ENCODE data around the gene WDFY4. TPM values are rescaled to one million over a fixed set of nuclear protein-coding genes. Genes with fewer than 3 reads are reported as not detected.

WDFY4 gene
- total RNA-seq, 1 experiment from 2014 or later, result not detected

DNA sequence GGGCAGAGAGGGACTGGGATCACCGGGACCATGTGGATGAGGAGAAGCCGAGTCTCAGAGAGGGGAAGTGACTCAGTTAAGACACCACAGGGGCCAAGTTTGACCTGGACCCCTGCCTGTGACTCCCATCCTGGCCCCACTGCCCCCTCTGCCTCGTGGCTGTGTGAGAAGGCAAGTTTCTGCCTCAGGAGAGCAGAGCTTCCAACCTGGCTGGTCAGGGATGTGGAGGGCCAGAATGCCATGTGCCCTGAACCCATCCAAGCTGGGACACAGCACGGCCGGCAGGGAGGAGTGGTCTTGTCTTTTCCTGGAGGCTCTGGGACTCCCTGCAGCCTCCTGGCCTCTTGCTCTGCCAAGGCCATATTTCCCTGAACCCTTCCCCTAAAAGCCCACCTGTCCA, 19.5 kb downstream of the WDFY4 start:
- H2BK5ac ChIP-seq (ENCODE audit: insufficient read length, low read length), result no peak overlapping the region
- no peak overlapping the region for H3T11ph ChIP-seq (ENCODE audit: low read length)
- H3K9ac ChIP-seq (ENCODE audit: extremely low read depth, insufficient read length, low read length), result no peak overlapping the region
- H3K14ac ChIP-seq (ENCODE audit: insufficient read depth, low read length), result peak overlapping the region; percentile 12; the same call in 1 of the 2 replicates
- H2BK20ac ChIP-seq (ENCODE audit: low read depth, low read length, poor library complexity, severe bottlenecking), result no peak overlapping the region
- no peaks in the 10 kb centered on the region for H3K79me1 ChIP-seq (ENCODE audit: insufficient read depth, low read depth, low read length, poor library complexity, severe bottlenecking)
- no peak overlapping the region for H3K4me3 Mint-ChIP-seq
- TF ChIP-seq, protein P1, sequence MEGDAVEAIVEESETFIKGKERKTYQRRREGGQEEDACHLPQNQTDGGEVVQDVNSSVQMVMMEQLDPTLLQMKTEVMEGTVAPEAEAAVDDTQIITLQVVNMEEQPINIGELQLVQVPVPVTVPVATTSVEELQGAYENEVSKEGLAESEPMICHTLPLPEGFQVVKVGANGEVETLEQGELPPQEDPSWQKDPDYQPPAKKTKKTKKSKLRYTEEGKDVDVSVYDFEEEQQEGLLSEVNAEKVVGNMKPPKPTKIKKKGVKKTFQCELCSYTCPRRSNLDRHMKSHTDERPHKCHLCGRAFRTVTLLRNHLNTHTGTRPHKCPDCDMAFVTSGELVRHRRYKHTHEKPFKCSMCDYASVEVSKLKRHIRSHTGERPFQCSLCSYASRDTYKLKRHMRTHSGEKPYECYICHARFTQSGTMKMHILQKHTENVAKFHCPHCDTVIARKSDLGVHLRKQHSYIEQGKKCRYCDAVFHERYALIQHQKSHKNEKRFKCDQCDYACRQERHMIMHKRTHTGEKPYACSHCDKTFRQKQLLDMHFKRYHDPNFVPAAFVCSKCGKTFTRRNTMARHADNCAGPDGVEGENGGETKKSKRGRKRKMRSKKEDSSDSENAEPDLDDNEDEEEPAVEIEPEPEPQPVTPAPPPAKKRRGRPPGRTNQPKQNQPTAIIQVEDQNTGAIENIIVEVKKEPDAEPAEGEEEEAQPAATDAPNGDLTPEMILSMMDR (conservative IDR thresholded peaks at IDR 0.05), result no peak
- H3K18ac ChIP-seq (ENCODE audit: insufficient read length, low read depth, low read length), result no peak overlapping the region
- H3K27ac Mint-ChIP-seq, result no peak overlapping the region
- H4K91ac ChIP-seq (ENCODE audit: insufficient read length, low read depth, low read length), result no peak overlapping the region
- H3K27me3 ChIP-seq (ENCODE audit: insufficient read depth, low read length), result no peaks in the 10 kb centered on the region
- H3K4me1 Mint-ChIP-seq, result peaks cover 11 to 13% of the 10 kb centered on the region in 2 experiments; a peak in 3 of 4 replicates
- no peak overlapping the region for H2AFZ ChIP-seq (ENCODE audit: low read length)
- no peaks in the 10 kb centered on the region for H3K79me2 ChIP-seq (ENCODE audit: insufficient read depth, low read length)
- H4K20me1 ChIP-seq (ENCODE audit: control insufficient read depth, insufficient read depth, insufficient read length), result no peaks in the 10 kb centered on the region
- no peak overlapping the region for H2AK5ac ChIP-seq (ENCODE audit: insufficient read length, low read length)
- H3K23me2 ChIP-seq (ENCODE audit: insufficient read length, low read depth, low read length, poor library complexity, severe bottlenecking), result no peaks in the 10 kb centered on the region
- H2BK120ac ChIP-seq (ENCODE audit: low read depth, low read length, poor library complexity, severe bottlenecking), result no peak overlapping the region
- WGBS (ENCODE audit: extremely low coverage, insufficient read length, low lambda C conversion rate), result no CpG with 5 or more reads among the region's 5 CpGs
- H3K56ac ChIP-seq (ENCODE audit: insufficient read length, low read depth, low read length), result no peak overlapping the region
- no peak for DNase-seq
- no peak overlapping the region for H2BK12ac ChIP-seq (ENCODE audit: insufficient read length, low read depth, low read length)
- H3K36me3 Mint-ChIP-seq (ENCODE audit: insufficient read depth in 1 of 3, low read depth in 3 of 3), result no peaks in the 10 kb centered on the region
- H3K27ac ChIP-seq (ENCODE audit: insufficient read length, low read depth, low read length), result no peak overlapping the region
- no peak overlapping the region for H4K8ac ChIP-seq (replicated peaks; ENCODE audit: insufficient read length, low read depth, low read length)
- H4K5ac ChIP-seq (ENCODE audit: insufficient read length, low read depth, low read length), result no peak overlapping the region
- no peaks in the 10 kb centered on the region for H3K9me3 ChIP-seq (ENCODE audit: control insufficient read depth, low read depth, low read length)
- no peaks in the 10 kb centered on the region for H3K9me3 Mint-ChIP-seq
- H3K4me2 ChIP-seq (ENCODE audit: insufficient read depth, insufficient read length, low read length), result no peak overlapping the region
- no peak overlapping the region for H2BK15ac ChIP-seq (ENCODE audit: low read depth, low read length)
- H3K4ac ChIP-seq (ENCODE audit: low read depth, low read length), result no peak overlapping the region
- H3K23ac ChIP-seq (ENCODE audit: insufficient read length, low read depth, low read length), result no peak overlapping the region
- no peaks in the 10 kb centered on the region for H3K4me1 ChIP-seq (ENCODE audit: insufficient read depth, low read length)
- peaks cover 11% of the 10 kb centered on the region for H3K27me3 Mint-ChIP-seq (ENCODE audit: low read depth)

Measured in H9 (cell line).